ENCODE results near the gene PDE7B.
A peak's percentile ranks its signal among the peaks of the same experiment; 100 is the strongest.

Gene PDE7B

GRCh38 chr6:136067731-136068341, 216.3 kb downstream of the PDE7B start:
- DNase-seq (ENCODE audit: low read depth in 2 of 2): peak; percentile 52 to 56

- peak; percentile 56 to 60 for DNase-seq (ENCODE audit: low read depth in 2 of 2)
Observed at GRCh38 chr6:136069119-136069518, 217.6 kb downstream of the PDE7B start.

GRCh38 chr6:136070815-136071214, 219.3 kb downstream of the PDE7B start:
- no peak for DNase-seq (ENCODE audit: low read depth in 2 of 2)

GRCh38 chr6:136072691-136073090, 221.2 kb downstream of the PDE7B start:
- DNase-seq (ENCODE audit: low read depth in 2 of 2): no peak

GRCh38 chr6:136073216-136073615, 221.7 kb downstream of the PDE7B start:
- no peak for DNase-seq (ENCODE audit: low read depth in 2 of 2)

GRCh38 chr6:136076496-136076895, 225.0 kb downstream of the PDE7B start:
- peak; percentile 53 to 62 for DNase-seq (ENCODE audit: low read depth in 2 of 2)

GRCh38 chr6:136077834-136078576, 226.5 kb downstream of the PDE7B start:
- DNase-seq (ENCODE audit: low read depth in 2 of 2): peak; percentile 88 to 89

- DNase-seq (ENCODE audit: low read depth in 2 of 2): no peak
Observed at GRCh38 chr6:136079701-136080565, 228.4 kb downstream of the PDE7B start.

GRCh38 chr6:136083540-136083939, 232.0 kb downstream of the PDE7B start:
- no peak for DNase-seq (ENCODE audit: low read depth in 2 of 2)

- DNase-seq (ENCODE audit: low read depth in 2 of 2): no peak
Observed at GRCh38 chr6:136084403-136084802, 232.9 kb downstream of the PDE7B start.

- no peak for DNase-seq (ENCODE audit: low read depth in 2 of 2)
Observed at GRCh38 chr6:136085370-136086115, 234.0 kb downstream of the PDE7B start.

GRCh38 chr6:136086686-136087085, 235.2 kb downstream of the PDE7B start:
- DNase-seq (ENCODE audit: low read depth in 2 of 2): no peak

GRCh38 chr6:136087986-136088385, 236.5 kb downstream of the PDE7B start:
- no peak for DNase-seq (ENCODE audit: low read depth in 2 of 2)

- no peak for DNase-seq (ENCODE audit: low read depth in 2 of 2)
Observed at GRCh38 chr6:136088693-136089092, 237.2 kb downstream of the PDE7B start.

GRCh38 chr6:136089876-136090275, 238.4 kb downstream of the PDE7B start:
- no peak for DNase-seq (ENCODE audit: low read depth in 2 of 2)

GRCh38 chr6:136090929-136091328, 239.4 kb downstream of the PDE7B start:
- DNase-seq (ENCODE audit: low read depth in 2 of 2): no peak

GRCh38 chr6:136092897-136093296, 241.4 kb downstream of the PDE7B start:
- no peak for DNase-seq (ENCODE audit: low read depth in 2 of 2)

GRCh38 chr6:136093835-136094234, 242.3 kb downstream of the PDE7B start:
- no peak for DNase-seq (ENCODE audit: low read depth in 2 of 2)

GRCh38 chr6:136094812-136095211, 243.3 kb downstream of the PDE7B start:
- no peak for DNase-seq (ENCODE audit: low read depth in 2 of 2)

GRCh38 chr6:136095986-136096385, 244.5 kb downstream of the PDE7B start:
- DNase-seq (ENCODE audit: low read depth in 2 of 2): no peak

GRCh38 chr6:136102991-136103688, 251.6 kb downstream of the PDE7B start:
- no peak for DNase-seq (ENCODE audit: low read depth in 2 of 2)
